Type B pancreatic cell (in vitro differentiated cells): ENCODE data around the gene NANOS3. TPM values are rescaled to one million over a fixed set of nuclear protein-coding genes. Genes with fewer than 3 reads are reported as not detected.

Source experiments
- DNase-seq: peaks from one replicate; pipeline ENCODE4 v3.0.0; 2021; ENCODE audit warnings: mixed read lengths; ENCODE audit not compliant: unreplicated experiment; ENCODE audit errors: extremely low spot score
- H3K27ac Mint-ChIP-seq: 2 replicates; pipeline ENCODE4 v1.8.0; 2021; ENCODE audit warnings: mild to moderate bottlenecking, mixed read lengths
- H3K27me3 Mint-ChIP-seq: 2 replicates; pipeline ENCODE4 v1.8.0; 2021; ENCODE audit warnings: mixed read lengths
- H3K36me3 Mint-ChIP-seq: 2 replicates; pipeline ENCODE4 v1.8.0; 2021; ENCODE audit warnings: mixed read lengths
- H3K4me1 Mint-ChIP-seq: one replicate; pipeline ENCODE4 v1.8.0; 2021; ENCODE audit warnings: mixed read lengths; ENCODE audit not compliant: unreplicated experiment
- H3K4me3 Mint-ChIP-seq: 2 replicates; pipeline ENCODE4 v1.8.0; 2021; ENCODE audit warnings: mild to moderate bottlenecking, mixed read lengths
- H3K9me3 Mint-ChIP-seq: 2 replicates; pipeline ENCODE4 v1.8.0; 2021; ENCODE audit warnings: mixed read lengths
- total RNA-seq: library from RNA; stranded (reverse); gene quantifications from 2 replicates; pipeline ENCODE4 v1.2.1, GENCODE V29; 2021; ENCODE audit warnings: low replicate concordance
- TF ChIP-seq, protein P1 (sequence below): fragments of 200-600 bp; sonication (generic); conservative IDR thresholded peaks from 2 replicates; pipeline ENCODE4 v1.5.0; 2021; ENCODE audit warnings: antibody characterized with exemption, mild to moderate bottlenecking

NANOS3 gene
- total RNA-seq, 1 donor from 2014 or later: 2.8 TPM

DNA sequence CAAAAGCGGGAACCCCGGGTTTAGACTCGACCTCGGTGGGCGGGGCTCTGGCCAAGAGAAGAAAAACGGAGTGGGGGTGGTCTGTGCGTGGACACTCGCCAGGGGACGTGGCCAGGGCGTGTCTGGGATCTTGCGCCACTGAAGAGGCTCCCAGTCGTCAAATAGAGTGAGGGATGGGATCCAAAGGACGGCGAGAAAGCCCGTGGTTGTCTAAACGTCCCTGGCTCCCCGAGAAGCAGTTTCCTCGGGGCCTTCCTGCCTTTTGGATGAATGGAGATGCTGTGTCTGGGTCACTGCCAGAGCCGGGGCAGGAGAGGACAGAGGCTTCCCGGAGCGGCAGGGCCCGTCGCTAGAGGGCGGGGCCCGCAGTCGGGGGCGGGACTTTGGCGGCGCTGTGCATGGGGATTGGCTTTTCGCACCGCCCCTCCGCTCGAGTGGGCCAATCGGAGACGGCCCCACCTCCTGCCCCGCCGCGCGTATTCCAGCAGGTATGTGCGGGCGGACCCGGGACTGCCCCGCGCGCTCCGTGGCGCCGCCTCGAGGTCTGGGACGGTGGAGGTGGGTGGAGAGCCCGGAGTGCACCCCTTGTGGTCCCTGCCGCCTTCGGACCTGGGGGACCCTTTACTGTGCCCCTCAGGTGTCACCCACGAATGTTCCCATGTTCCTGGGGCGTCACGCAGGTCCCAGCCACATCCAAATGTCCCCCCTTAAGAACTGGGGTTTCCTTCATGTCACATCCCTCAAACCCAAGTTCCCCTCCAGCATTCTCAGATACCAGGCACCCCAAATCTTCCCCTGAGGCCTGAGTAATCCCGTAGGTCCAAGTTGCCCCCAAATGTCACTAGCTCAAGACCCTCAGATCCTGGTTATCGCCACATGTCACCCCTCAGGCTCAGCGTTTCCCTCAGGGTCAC lies 43.3 kb upstream of the NANOS3 start:
- Mint-ChIP-seq H3K36me3 (no peaks in the 10 kb centered on the region), H3K9me3 (no peaks in the 10 kb centered on the region), H3K27ac (peak overlapping the region; percentile 98), H3K4me3 (peak overlapping the region; percentile 88), H3K27me3 (no peaks in the 10 kb centered on the region), H3K4me1 (peaks cover 6% of the 10 kb centered on the region)
- DNase-seq: peak; percentile 94
- TF ChIP-seq, protein P1, sequence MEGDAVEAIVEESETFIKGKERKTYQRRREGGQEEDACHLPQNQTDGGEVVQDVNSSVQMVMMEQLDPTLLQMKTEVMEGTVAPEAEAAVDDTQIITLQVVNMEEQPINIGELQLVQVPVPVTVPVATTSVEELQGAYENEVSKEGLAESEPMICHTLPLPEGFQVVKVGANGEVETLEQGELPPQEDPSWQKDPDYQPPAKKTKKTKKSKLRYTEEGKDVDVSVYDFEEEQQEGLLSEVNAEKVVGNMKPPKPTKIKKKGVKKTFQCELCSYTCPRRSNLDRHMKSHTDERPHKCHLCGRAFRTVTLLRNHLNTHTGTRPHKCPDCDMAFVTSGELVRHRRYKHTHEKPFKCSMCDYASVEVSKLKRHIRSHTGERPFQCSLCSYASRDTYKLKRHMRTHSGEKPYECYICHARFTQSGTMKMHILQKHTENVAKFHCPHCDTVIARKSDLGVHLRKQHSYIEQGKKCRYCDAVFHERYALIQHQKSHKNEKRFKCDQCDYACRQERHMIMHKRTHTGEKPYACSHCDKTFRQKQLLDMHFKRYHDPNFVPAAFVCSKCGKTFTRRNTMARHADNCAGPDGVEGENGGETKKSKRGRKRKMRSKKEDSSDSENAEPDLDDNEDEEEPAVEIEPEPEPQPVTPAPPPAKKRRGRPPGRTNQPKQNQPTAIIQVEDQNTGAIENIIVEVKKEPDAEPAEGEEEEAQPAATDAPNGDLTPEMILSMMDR: peak; percentile 52

- H3K27me3 Mint-ChIP-seq: no peaks in the 10 kb centered on the region
- TF ChIP-seq, protein P1: no peak
- peak overlapping the region; percentile 98 for H3K27ac Mint-ChIP-seq
- H3K4me3 Mint-ChIP-seq: peak overlapping the region; percentile 88
- H3K9me3 Mint-ChIP-seq: no peaks in the 10 kb centered on the region
- DNase-seq: no peak
- no peaks in the 10 kb centered on the region for H3K36me3 Mint-ChIP-seq
- peaks cover 6% of the 10 kb centered on the region for H3K4me1 Mint-ChIP-seq
Observed at GRCh38 chr19:13834244-13835069, 42.5 kb upstream of the NANOS3 start.

- no peak for DNase-seq
- H3K27ac Mint-ChIP-seq: peak overlapping the region; percentile 72
- H3K9me3 Mint-ChIP-seq: no peaks in the 10 kb centered on the region
- H3K4me1 Mint-ChIP-seq: peaks cover 12% of the 10 kb centered on the region
- H3K4me3 Mint-ChIP-seq: no peak overlapping the region
- TF ChIP-seq, protein P1: no peak
- no peaks in the 10 kb centered on the region for H3K36me3 Mint-ChIP-seq
- H3K27me3 Mint-ChIP-seq: no peaks in the 10 kb centered on the region
Observed at GRCh38 chr19:13835791-13836723, 40.9 kb upstream of the NANOS3 start.

- H3K4me1 Mint-ChIP-seq: peaks cover 12% of the 10 kb centered on the region
- DNase-seq: no peak
- TF ChIP-seq, protein P1: no peak
- no peaks in the 10 kb centered on the region for H3K9me3 Mint-ChIP-seq
- no peak overlapping the region for H3K4me3 Mint-ChIP-seq
- peak overlapping the region; percentile 81 for H3K27ac Mint-ChIP-seq
- no peaks in the 10 kb centered on the region for H3K27me3 Mint-ChIP-seq
- H3K36me3 Mint-ChIP-seq: no peaks in the 10 kb centered on the region
Observed at GRCh38 chr19:13838435-13839129, 38.4 kb upstream of the NANOS3 start.
